AG10803 (cell line): Measurements from ENCODE around the gene OR2A42.
"Not testable (repeated sequence)": the region's sequence is repeated elsewhere in the genome, so short reads cannot be mapped to it uniquely, and the experiment has no call there.

Source experiments
- DNase-seq: peaks from one replicate; pipeline ENCODE4 v3.0.0; 2010; ENCODE audit warnings: low read depth
- H3K4me3 ChIP-seq: 2 replicates; pipeline ENCODE4 v1.5.1; 2011; ENCODE audit warnings: mild to moderate bottlenecking, low read length, control low read depth
- TF ChIP-seq, protein P1 (sequence below): conservative IDR thresholded peaks from 2 replicates; pipeline ENCODE4 v1.5.1; 2011; ENCODE audit warnings: mild to moderate bottlenecking, low read length, control low read depth, inconsistent platforms

Gene OR2A42, protein sequence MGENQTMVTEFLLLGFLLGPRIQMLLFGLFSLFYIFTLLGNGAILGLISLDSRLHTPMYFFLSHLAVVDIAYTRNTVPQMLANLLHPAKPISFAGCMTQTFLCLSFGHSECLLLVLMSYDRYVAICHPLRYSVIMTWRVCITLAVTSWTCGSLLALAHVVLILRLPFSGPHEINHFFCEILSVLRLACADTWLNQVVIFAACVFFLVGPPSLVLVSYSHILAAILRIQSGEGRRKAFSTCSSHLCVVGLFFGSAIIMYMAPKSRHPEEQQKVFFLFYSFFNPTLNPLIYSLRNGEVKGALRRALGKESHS

DNA sequence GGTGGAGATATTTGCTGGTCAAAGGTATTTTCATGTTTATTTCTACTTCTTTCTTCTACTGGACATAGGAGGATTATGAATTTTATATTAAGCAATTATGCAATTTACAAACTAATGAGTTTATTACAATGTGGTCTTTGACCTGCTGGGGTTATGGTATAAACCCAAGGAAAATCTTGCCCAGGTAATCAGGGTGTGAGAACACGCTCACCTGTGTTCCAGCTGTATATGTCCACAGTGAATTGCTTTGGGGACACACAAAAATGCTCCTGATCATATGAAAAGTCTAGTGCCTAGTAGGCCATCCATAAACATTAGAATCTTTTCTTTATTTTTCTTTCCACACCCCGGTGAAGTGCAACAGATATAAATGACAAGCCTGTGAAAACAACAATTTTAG lies at the start of gene OR2A42:
OR2A42 (minus strand) TSS at position 241 of the 400 bp plus-strand sequence. CDS start 6,762 bp downstream, outside the sequence.
- H3K4me3 ChIP-seq, DNase-seq: not testable (repeated sequence)

DNA sequence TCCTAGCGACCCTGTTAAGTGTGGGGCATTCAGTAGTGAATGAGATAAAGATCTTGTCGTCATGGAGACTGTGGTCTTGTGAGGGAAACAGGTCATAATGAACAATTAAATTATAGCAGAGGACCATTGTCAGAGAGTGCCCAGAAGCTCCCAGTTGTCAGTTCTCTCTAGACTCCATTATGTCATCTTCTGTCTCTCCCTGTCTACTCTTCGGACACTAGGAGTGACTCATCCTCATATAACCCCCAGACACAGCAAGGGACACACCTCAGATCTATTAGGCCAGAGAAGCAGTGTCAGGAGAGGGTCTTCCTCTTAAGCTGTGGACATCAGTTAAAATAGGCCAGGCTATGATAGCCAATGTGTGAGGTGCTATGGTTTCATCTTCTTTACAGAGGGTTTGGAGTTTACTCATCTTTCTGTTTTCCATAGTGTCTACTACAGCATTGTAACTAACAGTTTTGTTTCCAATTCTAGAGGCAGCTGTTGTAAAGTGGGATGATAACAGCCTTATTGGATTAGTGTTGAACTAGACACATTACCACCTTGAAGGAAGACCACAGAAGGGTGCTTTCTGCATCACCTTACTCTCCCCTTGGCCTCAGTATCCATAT lies 47.9 kb upstream of the OR2A42 start:
- H3K4me3 ChIP-seq, DNase-seq: not testable (repeated sequence)

DNA sequence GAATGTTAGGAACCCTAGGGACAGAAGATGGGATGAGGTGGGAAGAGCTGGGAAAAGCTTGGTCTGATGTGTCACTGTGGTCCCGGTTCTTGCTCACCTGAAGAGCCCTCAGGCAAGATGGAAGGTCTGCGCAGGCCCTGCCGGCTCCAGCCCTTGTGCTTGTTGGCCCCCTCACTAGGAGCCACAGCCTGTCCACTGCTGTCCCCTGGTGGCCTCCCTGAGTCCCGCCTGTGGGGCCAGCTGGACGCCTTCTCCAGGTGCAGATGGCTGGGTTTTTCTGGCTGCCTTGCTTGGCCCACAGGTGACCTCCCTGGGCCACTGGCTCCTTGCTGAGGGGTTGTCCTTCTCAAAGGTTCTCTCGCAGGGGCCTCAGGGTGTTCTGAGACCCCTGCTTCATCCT lies 44.3 kb upstream of the OR2A42 start:
- DNase-seq, H3K4me3 ChIP-seq: not testable (repeated sequence)

DNA sequence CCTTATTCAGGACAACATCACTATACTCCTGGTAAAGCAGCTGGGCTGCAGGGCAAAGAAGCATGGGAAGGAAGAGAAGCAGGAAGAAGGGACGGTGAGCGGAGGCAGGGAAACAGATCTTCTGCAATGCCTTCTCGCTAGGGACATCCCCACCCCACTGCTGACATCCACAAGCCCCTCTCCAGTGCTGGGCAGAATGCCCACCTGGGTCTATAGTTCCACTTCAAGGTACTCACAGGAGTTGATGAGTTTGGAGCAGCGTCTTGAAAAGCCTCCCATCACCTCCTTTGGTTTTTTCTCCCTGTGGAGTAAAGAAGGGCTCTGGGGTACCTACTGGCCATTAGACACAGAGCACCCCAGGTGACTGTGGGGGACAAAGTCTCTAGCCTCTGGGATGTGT lies 43.1 kb upstream of the OR2A42 start:
- not testable (repeated sequence) for DNase-seq, H3K4me3 ChIP-seq

DNA sequence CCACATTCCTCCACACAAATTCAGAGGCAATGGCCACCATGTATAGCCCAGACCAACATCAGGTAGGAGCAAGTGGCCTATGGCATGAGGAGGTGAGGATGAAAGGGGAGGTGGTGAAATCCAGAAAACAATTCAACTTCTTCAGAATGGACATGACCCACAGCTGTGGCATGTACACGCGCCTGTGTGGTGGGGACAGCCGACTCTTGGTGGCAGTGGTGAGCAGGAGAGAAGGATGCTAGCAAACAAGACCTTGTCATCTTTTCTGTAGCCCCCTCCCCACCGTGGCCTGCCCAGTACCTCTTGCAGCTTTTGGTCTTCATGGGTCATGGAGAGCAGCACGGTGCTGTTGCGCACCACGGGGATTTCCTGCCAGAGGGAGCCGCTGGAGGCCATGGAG lies 42.6 kb upstream of the OR2A42 start:
- DNase-seq, H3K4me3 ChIP-seq: not testable (repeated sequence)

DNA sequence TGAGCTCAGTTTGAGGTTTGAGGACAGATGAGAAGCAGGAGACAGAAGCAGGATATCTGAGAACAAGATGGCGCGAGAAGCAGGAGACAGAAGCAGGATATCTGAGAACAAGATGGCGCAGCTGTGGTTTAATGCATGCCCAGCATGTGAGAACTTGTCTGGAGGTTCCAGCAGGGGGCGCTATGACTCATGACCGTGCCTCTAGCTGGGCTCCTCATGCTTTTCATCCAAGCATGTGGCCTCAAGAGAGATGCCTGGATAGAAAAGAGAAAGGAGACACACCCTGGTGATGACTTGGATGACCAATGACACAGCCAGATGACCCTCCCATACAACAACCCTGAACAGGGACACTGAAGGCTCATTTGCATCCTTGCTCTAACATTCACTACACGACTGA lies 40.6 kb upstream of the OR2A42 start:
- not testable (repeated sequence) for DNase-seq, H3K4me3 ChIP-seq

DNA sequence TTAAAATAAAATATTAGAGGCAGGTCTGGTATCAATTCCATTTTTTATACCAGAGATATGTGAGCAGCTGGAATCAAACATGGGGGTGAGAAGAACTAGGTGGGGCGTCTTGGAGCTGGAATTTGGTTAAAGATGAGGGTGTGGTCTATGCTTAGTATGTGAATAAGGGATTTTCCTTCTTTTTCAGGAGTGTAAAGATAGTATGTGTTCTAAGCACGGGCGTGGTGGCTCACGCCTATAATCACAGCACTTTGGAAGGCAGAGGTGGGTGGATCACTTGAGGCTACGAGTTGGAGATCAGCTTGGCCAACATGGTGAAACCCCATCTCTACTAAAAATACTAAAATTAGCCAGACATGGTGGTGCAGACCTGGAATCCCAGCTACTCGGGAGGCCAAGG lies 35.9 kb upstream of the OR2A42 start:
- not testable (repeated sequence) for DNase-seq, H3K4me3 ChIP-seq

DNA sequence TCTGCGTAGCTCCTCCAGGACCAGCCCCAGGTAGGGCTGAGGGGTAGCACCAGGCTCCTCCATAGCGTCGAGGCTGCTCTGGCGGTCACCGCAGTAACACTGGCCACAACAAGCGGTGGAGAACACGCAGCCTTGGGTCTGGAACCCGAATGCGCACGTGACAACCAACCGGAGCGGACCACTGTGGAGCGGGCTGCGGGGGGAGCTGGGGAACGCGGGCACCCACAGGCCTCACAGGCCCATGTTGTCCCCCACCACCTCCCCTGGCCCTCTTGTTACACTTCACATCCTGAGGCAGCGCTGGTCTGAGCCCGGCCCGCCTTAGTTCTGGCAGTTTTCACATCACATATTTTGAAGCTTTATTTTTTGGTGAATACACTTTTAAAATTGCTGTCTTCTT lies 29.8 kb upstream of the OR2A42 start, which contains the start of gene CTAGE8:
CTAGE8 (minus strand) TSS at position 101 of the 400 bp plus-strand sequence; CDS start at position 63, 38 bp downstream.
- not testable (repeated sequence) for DNase-seq, H3K4me3 ChIP-seq

DNA sequence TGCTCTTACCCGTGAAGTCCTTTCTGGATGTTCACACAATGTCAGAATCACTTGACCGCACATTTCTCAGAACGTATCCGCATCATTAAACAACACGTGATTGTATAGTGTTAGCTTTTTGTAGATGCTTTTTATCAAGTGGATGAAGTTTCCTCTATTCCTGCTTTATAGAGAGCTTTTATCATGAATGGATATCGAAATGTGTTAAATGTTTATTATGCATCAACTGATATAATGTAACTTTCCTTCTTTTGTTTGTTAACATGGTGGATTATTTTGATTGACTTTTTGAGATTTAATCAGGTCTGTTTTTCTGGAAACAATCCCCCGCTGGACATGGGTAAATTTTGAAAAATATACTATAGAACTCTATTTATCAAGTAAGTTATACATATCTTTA lies 25.3 kb upstream of the OR2A42 start, which contains the start of gene OR2A7:
OR2A7 (minus strand) TSS at position 101 of the 400 bp plus-strand sequence. CDS start 5,164 bp downstream, outside the sequence.
- DNase-seq, H3K4me3 ChIP-seq: not testable (repeated sequence)

DNA sequence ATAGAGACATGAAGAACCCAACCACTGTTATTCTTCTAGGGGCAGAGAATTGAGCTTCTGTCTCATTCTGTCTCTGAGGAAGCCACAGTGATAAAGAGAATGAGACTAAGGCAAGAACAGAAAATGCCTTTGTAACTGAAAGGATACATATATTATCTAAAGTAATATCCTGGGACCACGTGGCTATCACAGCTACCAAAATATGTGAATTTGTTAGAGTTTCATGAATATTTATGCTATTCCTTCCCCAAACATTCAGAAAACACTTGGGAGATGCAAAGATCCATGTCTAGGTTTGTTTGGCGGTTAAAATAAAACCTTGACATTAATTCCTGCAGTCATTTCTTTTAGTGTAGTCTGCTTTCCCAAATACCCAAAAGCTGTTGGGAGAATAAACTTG lies 22.7 kb upstream of the OR2A42 start:
- H3K4me3 ChIP-seq, DNase-seq: not testable (repeated sequence)

DNA sequence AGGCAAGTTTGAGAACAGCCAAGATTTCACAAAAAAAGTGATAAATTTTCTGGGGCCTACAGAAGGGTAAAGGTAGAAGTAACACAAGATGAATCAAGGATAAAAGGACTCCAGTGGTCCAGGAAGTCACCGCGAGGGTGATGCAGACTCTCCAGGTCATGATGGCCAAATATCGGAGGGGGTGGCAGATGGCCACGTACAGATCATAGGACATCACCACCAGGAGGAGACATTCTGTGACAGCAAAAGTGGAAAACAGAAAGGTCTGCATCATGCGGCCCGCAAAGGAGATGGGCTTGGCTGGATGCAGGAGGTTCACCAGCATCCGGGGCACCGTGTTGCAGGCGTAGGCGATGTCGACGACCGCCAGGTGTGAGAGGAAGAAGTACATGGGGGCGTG lies 19.7 kb upstream of the OR2A42 start:
- H3K4me3 ChIP-seq, DNase-seq: not testable (repeated sequence)

DNA sequence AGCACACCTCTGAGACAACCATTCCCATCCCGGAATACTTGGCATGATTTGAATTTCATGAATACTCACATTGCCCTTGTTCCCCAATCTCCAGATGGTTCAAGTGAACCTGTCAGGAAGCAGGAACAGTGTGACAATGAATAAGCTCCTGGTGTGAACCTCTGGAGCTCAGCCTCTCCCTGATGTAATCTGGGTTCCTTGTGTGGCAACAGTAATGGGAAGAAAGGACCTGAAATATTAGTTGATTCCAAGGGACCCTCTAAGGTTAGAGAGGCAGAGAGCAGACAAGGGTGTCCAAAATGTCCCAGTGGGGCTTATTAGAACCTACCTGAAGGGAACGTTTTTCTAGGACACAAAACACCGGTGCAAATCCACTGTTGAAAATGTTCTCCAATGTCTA lies 16.7 kb upstream of the OR2A42 start:
- no peak for DNase-seq
- H3K4me3 ChIP-seq: no peak overlapping the region
- TF ChIP-seq, protein P1, sequence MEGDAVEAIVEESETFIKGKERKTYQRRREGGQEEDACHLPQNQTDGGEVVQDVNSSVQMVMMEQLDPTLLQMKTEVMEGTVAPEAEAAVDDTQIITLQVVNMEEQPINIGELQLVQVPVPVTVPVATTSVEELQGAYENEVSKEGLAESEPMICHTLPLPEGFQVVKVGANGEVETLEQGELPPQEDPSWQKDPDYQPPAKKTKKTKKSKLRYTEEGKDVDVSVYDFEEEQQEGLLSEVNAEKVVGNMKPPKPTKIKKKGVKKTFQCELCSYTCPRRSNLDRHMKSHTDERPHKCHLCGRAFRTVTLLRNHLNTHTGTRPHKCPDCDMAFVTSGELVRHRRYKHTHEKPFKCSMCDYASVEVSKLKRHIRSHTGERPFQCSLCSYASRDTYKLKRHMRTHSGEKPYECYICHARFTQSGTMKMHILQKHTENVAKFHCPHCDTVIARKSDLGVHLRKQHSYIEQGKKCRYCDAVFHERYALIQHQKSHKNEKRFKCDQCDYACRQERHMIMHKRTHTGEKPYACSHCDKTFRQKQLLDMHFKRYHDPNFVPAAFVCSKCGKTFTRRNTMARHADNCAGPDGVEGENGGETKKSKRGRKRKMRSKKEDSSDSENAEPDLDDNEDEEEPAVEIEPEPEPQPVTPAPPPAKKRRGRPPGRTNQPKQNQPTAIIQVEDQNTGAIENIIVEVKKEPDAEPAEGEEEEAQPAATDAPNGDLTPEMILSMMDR: no peak

DNA sequence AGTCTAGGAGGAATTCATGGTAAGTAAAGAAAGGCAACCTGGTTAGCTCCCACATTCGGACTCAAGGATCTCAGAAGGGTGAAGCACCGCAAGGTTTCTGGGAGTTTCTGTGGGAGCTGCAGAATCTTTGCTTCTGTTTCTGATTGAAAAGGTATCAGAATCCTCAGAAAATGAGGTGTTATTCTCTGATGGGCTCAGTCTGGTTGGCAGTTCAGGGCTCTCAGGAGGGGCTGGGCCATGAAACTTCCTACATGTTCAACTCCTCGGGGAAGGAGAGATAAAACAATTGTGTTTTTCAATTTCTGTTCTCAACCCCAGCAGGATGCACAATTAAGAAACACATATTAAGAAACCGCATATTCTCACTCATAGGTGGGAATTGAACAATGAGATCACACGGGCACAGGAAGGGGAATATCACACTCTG lies 16.1 kb upstream of the OR2A42 start:
- no peak overlapping the region for H3K4me3 ChIP-seq
- TF ChIP-seq, protein P1: no peak
- no peak for DNase-seq

DNA sequence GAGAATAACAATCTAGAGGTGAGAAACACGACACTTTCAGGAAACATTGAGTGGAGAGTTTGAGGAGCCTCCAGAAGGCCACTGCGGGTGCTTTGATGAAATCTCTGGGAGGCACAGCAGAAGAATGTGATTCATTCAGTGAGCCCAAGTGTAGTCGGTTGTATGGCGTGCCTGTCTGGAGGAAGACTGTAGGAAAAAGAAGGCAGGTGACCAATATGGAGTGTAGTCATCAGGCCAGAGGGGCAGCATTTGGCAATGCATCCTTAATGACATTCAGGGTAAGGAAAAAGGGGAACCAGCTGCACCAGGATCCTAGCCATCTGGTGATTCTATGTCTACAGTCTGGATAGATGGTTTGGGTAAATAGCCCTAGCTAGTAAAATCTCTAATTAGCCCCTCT lies 12.9 kb upstream of the OR2A42 start:
- not testable (repeated sequence) for H3K4me3 ChIP-seq, DNase-seq

DNA sequence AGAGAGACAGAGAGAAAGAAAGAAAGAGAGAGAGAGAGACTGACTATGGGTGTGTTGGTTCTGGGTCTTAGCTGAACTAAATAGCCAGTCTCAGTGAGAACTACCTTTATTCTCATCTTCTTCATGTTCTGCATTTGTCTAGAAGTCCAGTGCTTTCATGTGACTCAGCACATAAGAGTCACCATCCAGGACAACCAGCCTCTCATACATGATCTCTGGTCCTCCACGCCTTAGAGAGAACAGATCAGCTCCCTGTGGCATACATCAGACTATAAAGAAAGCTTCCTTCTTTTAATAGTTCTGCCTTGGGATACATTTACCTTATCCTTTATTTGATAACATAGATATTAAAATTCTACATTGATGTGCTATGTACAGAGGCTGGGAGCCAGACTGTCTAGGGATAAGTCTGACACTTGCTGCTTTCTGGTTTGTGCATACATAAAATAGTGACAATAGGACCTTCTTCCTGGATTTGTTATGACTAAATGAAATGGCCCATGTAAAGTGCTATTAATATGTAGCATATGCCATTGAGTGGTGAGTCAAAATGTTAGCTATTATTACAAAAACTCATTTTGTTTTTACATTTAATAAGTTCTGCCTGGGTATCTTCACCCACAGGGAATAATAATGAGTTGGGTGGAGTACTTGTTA lies 8.4 kb upstream of the OR2A42 start:
- DNase-seq, H3K4me3 ChIP-seq: not testable (repeated sequence)

DNA sequence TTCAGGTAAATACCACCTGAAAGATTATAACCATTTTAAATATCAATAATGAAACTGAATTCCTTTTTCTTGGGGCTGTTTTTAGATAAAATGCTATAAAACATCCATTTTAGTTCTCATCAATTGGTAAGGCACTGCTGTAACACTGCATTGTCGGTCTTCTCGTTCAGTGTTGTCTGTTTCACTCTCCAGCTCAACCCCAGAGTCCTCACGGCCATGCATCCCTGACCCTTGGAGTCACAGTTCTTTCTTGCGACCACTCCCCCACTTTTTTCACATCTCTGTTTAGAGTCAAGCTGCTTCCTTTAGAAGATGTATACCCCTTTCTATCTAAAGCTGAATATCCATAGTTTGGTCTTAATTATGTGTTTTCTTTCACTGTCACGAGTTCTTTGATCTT lies 7.6 kb upstream of the OR2A42 start:
- not testable (repeated sequence) for H3K4me3 ChIP-seq, DNase-seq

DNA sequence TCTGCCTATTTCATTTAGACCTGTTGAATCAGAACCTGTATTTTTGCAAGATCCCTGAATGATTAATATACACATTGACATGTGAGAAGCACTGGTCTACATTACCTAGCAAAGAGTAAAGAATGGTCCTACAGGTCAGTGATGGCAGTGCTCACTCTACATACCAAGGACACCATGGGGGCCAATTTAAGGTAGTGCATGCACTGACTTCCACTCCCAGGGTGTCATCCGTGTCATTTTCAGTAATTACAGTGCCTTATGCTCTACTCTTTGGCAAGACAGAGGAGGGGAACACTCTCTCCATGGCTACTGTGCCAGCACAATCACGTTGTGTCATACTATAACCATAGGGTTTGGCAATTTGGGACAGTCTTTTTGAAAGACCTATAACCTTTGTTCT lies 6.0 kb upstream of the OR2A42 start:
- H3K4me3 ChIP-seq, DNase-seq: not testable (repeated sequence)
